Colonic mucosa (tissue), 4 donors: ENCODE measurements around the gene CCNC. TPM values are rescaled to one million over a fixed set of nuclear protein-coding genes. Genes with fewer than 3 reads are reported as not detected.
A peak's percentile ranks its signal among the peaks of the same experiment; 100 is the strongest.

Experiments
- DNase-seq: peaks from one replicate; pipeline ENCODE4 v3.0.0-alpha.2; 2020
- H3K27ac ChIP-seq: fragments of 200-600 bp; one replicate; pipeline ENCODE4 v1.8.0; 2021
- H3K27me3 ChIP-seq: fragments of 200-600 bp; one replicate; pipeline ENCODE4 v1.8.0; 2021
- H3K36me3 ChIP-seq: fragments of 200-600 bp; one replicate; pipeline ENCODE4 v1.8.0; 2021
- H3K4me1 ChIP-seq: fragments of 200-600 bp; one replicate; pipeline ENCODE4 v1.8.0; 2021; ENCODE audit warnings: mild to moderate bottlenecking
- H3K4me3 ChIP-seq: fragments of 200-600 bp; one replicate; pipeline ENCODE4 v1.8.0; 2021
- H3K9ac ChIP-seq, 2 donors: one replicate each; pipeline ENCODE4 v1.7.0; 2013; ENCODE audit warnings: control low read depth in 2 of 2, low read depth in 2 of 2, low read length in 2 of 2
- H3K9me3 ChIP-seq: fragments of 200-600 bp; one replicate; pipeline ENCODE4 v1.8.0; 2021
- intact Hi-C: fragments of 100-400 bp; cut with DNase I; formaldehyde crosslinking; loops from one replicate; pipeline ENCODE4 v1.14.1; 2022
- total RNA-seq, 2 donors: library from RNA; stranded (reverse); fragmentation: NEBNext Ultra II Directional in 1 of 2; extraction: Animal tissue kit (Norgen Biotek cat#: 25700) in 1 of 2; gene quantifications; one replicate each; pipeline ENCODE4 v1.2.1, GENCODE V29; 2021
- TF ChIP-seq, protein P1 (sequence below): fragments of 200-600 bp; IDR thresholded peaks from one replicate; pipeline ENCODE4 v1.8.0; 2022; ENCODE audit warnings: antibody characterized with exemption, mild to moderate bottlenecking
- donor health status: healthy.
- donor health status: DM: no; HTN: no; CAD: no.
- donor health status: DM: no; HTN: no; CAD: no.

Gene CCNC
- total RNA-seq, 2 donors from 2014 or later: 41.1 to 50.7 TPM

DNA sequence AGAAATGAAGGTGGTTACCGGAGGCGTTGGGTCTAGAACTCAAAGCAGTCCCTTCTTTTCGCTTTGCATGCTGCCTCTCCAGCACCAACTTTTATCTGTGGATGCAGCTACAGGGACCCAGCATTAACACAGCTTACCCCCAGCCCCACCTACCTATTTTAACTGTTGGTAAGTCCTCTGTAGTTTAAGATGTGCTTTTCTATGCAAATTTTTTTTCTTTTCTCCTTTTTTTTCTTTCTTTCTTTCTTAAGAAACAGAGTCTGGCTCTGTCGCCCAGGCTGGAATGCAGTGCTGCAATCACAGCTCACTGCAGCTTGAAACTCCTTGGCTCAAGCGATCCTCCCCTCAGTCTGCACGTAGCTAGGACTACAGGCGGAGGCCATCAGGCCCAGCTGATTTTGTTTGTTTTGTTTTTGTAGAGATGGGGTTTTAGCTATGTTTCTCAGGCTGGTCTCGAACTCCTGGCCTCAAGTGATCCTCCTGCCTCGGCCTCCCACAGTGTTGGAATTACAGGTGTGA is 46.8 kb downstream of the CCNC start:
- H3K4me3 ChIP-seq: peak overlapping the region; percentile 62
- TF ChIP-seq, protein P1, sequence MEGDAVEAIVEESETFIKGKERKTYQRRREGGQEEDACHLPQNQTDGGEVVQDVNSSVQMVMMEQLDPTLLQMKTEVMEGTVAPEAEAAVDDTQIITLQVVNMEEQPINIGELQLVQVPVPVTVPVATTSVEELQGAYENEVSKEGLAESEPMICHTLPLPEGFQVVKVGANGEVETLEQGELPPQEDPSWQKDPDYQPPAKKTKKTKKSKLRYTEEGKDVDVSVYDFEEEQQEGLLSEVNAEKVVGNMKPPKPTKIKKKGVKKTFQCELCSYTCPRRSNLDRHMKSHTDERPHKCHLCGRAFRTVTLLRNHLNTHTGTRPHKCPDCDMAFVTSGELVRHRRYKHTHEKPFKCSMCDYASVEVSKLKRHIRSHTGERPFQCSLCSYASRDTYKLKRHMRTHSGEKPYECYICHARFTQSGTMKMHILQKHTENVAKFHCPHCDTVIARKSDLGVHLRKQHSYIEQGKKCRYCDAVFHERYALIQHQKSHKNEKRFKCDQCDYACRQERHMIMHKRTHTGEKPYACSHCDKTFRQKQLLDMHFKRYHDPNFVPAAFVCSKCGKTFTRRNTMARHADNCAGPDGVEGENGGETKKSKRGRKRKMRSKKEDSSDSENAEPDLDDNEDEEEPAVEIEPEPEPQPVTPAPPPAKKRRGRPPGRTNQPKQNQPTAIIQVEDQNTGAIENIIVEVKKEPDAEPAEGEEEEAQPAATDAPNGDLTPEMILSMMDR: no peak
- peak overlapping the region; percentile 93 to 95 for H3K9ac ChIP-seq
- H3K9me3 ChIP-seq: no peaks in the 10 kb centered on the region
- DNase-seq: peak; percentile 21
- no peaks in the 10 kb centered on the region for H3K27me3 ChIP-seq
- intact Hi-C loops: loop anchor here (5.0 kb wide), 1 partner anchor 51 kb away; no protein-coding TSS in a partner anchor
- no peaks in the 10 kb centered on the region for H3K36me3 ChIP-seq
- H3K27ac ChIP-seq: peak overlapping the region; percentile 91
- H3K4me1 ChIP-seq: no peaks in the 10 kb centered on the region

DNA sequence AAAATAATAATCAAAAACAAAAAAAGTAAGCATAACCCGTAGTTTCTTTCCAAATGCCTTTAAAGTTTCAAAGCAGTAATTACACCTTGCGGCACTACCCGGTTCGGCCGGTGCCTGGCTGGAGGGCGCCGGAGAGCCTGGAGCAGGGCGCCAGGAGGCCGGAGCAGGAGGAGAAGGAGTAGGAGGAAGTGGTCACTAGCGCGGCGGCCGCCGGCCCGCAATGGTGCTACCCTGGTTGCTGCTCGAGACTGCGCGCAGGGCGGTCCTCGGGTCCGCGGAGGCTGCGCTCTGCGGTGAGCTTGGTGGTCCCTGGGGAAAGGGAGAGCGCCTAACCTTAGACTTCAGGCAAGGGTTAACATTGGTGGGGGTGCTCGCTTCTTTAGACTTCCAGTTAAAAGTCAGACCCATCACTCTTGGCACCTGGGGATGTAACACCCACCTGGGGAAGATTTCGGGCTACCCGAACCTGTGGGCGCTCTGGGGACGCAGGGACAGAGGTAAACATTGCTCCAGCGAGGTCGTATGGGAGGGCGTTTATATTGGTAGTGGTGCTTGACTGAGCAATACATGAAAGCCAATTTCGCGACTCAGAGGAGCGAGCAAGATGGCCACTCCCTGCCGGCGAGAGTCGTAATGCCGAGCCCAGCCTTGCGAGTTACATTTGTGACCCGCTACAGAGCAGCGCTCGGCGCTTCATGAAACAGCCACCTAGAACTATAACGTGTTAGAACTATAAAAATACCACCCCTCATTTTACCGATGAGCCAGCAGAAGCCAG is 47.4 kb downstream of the CCNC start:
- peak overlapping the region; percentile 62 for H3K4me3 ChIP-seq
- H3K4me1 ChIP-seq: no peaks in the 10 kb centered on the region
- peak overlapping the region; percentile 93 to 95 for H3K9ac ChIP-seq
- no peaks in the 10 kb centered on the region for H3K9me3 ChIP-seq
- DNase-seq: peak; percentile 88
- intact Hi-C loops: loop anchor here (5.0 kb wide), 1 partner anchor 51 kb away; no protein-coding TSS in a partner anchor
- H3K27me3 ChIP-seq: no peaks in the 10 kb centered on the region
- peak overlapping the region; percentile 91 for H3K27ac ChIP-seq
- H3K36me3 ChIP-seq: no peaks in the 10 kb centered on the region
- TF ChIP-seq, protein P1: peak; percentile 81

DNA sequence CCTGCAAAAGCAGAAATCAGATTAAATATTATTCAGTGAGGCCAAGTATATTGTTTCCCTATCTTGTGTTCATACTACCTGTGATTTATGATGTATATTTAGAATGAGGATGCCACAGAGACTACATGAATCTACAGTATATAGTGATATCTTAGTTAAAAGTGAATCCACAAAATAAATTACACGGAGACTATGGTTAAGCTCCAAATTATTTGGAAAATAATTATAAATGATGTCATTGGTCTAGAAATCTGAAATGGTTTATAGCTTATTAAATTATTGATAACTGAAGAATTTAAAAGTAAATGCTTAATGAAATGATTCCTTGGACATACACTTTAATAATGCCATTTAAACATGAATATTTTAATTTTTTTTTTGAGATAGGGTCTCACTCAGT is 49.0 kb downstream of the CCNC start:
- no peak overlapping the region for H3K4me3 ChIP-seq
- H3K27ac ChIP-seq: no peak overlapping the region
- no peaks in the 10 kb centered on the region for H3K27me3 ChIP-seq
- H3K9ac ChIP-seq: no peak overlapping the region
- H3K36me3 ChIP-seq: no peaks in the 10 kb centered on the region
- H3K4me1 ChIP-seq: no peaks in the 10 kb centered on the region
- intact Hi-C loops: loop anchor here (10.0 kb wide), 1 partner anchor 95 kb away; the partner anchor contains the start of gene PNISR
- H3K9me3 ChIP-seq: no peaks in the 10 kb centered on the region
- TF ChIP-seq, protein P1: no peak
- DNase-seq: no peak

DNA sequence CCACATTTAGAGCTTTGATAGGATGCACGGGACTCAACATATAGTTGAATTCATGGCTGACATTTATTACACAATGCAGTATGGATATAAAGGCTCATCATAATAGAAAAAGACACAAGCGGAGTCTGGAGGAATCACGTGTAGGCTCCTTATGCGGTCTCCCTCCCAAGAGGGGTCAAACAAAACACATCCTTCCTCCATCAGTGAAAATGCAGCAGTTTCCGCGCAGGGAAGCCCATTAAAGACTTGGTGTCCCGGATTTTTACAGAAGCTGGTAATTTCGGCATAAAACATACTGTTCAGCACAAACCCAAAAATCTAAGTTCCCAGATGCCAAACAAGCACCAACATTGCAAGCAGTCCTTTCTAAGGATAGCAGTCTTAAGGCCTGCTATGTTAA is 54.4 kb downstream of the CCNC start:
- H3K9ac ChIP-seq: no peak overlapping the region
- H3K9me3 ChIP-seq: no peaks in the 10 kb centered on the region
- peak overlapping the region; percentile 80 for H3K4me3 ChIP-seq
- TF ChIP-seq, protein P1: no peak
- DNase-seq: peak; percentile 20
- peaks cover 4% of the 10 kb centered on the region for H3K4me1 ChIP-seq
- intact Hi-C loops: loop anchor here (10.0 kb wide), 1 partner anchor 89 kb away; the partner anchor contains the start of gene PNISR
- no peak overlapping the region for H3K27ac ChIP-seq
- H3K36me3 ChIP-seq: no peaks in the 10 kb centered on the region
- no peaks in the 10 kb centered on the region for H3K27me3 ChIP-seq

DNA sequence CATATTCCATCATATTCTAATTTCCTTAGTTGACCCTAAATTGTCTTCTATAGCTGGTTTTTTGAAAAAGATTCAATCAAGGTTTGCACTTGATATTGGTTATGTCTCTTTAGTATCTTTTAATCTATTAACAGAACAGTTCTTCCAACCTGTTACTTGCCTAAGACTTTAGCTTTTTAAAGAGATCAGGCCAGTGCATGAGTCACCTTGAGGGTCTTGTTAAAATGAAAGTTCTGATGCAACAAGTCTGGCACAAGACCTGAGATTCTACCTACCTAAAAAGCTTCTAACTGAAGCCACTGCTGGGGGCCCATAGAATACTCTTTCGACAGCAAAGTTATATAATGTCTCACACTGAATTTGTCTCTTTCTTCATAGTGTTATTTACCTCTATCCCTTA is 56.4 kb downstream of the CCNC start:
- H3K9ac ChIP-seq: no peak overlapping the region
- H3K36me3 ChIP-seq: no peaks in the 10 kb centered on the region

More for the DNA sequence above, 56.4 kb downstream of the CCNC start:
- H3K4me1 ChIP-seq: peaks cover 4% of the 10 kb centered on the region
- H3K9me3 ChIP-seq: no peaks in the 10 kb centered on the region
- no peak overlapping the region for H3K27ac ChIP-seq
- H3K27me3 ChIP-seq: no peaks in the 10 kb centered on the region
- DNase-seq: no peak
- TF ChIP-seq, protein P1: no peak
- intact Hi-C loops: loop anchor here (10.0 kb wide), 1 partner anchor 87 kb away; the partner anchor contains the start of gene PNISR
- no peak overlapping the region for H3K4me3 ChIP-seq
